ENCODE results near the gene AGMO.
"Not testable (repeated sequence)": the region's sequence is repeated elsewhere in the genome, so short reads cannot be mapped to it uniquely, and the experiment has no call there.

Gene AGMO

GRCh38 chr7:15558756-15559155, 3.1 kb downstream of the AGMO start:
- DNase-seq = no peak

DNA sequence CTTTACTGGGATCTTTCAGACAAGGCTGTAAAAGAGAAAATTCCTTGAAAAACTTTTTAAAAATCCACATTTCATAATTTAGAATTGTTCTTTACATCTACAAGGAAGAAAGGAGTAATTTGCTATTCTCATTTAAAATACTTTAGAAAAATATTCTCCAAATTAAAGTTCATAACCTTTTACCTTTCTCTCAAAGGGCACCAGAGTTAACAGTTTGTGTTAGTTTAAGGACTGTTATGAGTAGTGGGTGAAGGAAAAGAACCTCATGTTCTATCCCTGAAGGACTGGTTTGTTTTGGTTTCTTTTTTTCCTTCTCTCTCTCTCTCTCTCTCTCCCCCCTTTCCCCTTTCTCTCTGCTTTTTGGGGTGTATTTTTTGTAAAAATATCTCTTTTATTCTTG, 4.1 kb downstream of the AGMO start:
- no peak for DNase-seq

DNA sequence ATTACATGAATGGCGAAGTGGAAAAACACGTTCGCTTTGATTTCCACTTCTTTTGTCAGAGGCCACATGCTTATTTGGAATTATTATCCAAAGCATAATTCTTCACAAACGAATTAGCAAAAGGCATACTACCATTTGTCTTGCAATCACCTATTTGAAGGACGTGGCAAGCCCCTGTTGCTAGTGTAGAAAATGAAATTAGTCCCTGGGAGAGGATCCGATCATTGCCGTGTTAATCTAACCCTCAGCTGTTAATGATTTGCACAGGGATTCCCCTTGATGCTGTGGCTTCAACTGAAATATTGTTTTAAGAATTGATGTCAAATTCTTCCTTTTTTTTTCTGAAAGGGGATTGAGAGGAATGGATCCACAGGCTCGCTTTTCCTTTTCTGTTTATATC, 4.6 kb downstream of the AGMO start:
- DNase-seq = no peak

- no peak for DNase-seq
Observed at GRCh38 chr7:15556339-15557105, 5.3 kb downstream of the AGMO start.

DNA sequence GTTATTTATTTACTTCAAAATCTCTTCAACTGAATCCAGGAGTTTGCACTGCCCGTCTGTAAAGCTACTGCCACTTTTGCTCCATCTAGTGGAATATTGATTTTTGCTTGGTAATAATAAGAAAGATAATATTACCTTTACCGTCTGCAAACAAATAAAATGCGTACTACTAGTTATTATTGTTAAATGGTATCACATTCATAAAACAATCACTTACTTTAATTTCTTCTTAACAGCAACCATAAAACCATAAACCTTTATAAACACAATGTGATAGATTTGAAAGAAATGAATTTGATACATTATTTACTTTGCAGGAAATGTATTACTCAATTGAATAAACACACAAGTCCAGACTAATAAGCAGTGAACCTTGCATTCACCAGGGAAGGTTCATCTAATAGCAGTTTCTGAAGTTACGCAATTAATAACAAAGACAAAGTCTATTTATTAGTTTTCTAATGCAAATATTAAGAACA, 6.4 kb downstream of the AGMO start:
- DNase-seq = no peak

GRCh38 chr7:15554744-15555143, 7.1 kb downstream of the AGMO start:
- no peak for DNase-seq

DNA sequence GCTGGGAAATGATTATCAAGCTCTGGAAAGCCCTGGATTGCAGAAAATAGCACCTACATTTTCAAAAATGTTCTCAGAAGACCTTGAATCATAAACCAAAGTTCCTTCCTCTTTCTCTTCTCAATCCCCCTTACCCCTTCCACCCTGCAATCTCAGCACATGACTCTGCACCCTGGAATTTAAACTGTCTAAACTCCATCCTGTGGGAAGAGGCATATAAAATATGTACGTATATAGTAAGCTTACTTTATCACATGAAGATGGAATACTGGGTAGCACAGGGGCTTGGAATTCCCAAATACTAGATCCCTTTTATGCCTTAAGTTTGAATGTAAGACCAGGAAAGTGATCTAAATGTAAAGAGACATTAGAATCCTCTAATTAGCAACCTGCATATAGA, 7.7 kb downstream of the AGMO start:
- no peak for DNase-seq

DNA sequence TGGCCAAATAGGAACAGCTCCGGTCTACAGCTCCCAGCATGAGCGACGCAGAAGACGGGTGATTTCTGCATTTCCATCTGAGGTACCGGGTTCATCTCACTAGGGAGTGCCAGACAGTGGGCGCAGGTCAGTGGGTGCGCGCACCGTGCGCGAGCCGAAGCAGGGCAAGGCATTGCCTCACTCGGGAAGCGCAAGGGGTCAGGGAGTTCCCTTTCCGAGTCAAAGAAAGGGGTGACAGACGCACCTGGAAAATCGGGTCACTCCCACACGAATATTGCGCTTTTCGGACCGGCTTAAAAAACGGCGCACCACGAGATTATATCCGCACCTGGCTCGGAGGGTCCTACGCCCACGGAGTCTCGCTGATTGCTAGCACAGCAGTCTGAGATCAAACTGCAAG, 14.5 kb downstream of the AGMO start:
- not testable (repeated sequence) for DNase-seq

DNA sequence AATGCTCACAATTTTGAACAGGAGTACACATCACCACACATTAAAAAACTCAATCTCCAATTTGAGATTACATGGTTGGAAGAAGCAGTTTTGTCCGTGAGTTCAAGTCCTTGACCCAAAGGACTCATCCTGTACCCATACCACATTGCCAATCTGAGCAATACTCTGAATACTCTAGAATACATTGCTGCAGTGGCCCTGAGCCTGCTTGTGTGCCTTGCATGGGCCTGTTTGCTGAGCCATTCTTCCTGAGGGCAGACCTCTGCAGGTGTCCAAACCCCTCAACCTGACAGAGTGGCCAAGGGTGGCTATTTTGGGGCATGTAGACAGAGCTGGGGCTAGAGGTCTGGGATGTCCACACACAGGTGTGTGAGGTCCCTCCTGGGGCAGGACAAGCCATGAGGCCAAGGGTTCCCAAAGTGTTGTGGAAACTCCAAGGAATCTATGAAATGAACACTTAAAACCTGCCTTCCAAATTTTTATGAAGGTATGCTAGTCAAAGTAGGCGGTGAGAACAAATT, 15.5 kb downstream of the AGMO start:
- DNase-seq = no peak

GRCh38 chr7:15544050-15544449, 17.8 kb downstream of the AGMO start:
- no peak for DNase-seq

- no peak for DNase-seq
Observed at GRCh38 chr7:15543256-15543655, 18.6 kb downstream of the AGMO start.

DNA sequence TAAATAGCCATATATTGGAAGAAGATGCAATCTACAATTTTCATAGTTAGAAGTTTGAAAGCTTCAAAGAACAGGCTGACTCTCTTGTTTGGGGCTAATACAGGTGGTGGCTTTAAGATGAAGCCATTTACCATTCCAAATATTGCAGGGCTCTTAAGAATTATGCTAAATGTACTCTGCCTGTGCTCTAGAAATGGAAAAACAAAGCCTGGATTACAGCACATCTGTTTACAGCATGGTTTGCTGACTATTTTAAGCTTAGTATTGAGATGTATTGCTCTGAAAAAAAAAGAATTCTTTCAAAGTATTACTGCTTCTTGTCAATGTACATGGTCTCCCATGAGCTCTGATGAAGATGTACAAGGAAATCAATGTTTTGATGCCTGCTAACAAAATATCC, 34.2 kb downstream of the AGMO start:
- DNase-seq = no peak

- DNase-seq = no peak
Observed at GRCh38 chr7:15525652-15526263, 36.1 kb downstream of the AGMO start.

- DNase-seq = no peak
Observed at GRCh38 chr7:15524077-15524476, 37.7 kb downstream of the AGMO start.

DNA sequence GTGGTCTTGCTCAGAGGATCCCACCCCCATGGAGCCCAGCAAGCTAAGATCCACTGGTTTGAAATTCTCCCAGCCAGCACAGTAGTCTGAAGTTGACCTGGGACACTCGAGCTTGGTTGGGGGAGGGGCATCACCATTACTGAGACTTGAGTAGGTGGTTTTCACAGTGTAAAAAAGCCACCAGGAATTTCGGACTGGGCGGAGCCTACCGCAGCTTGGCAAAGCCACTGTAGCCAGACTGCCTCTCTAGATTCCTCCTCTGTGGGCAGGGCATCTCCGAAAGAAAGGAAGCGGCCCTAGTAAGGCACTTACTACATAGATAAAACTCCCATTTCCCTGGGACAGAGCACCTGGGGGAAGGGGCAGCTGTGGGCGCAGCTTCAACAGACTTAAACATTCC, 44.0 kb downstream of the AGMO start:
- not testable (repeated sequence) for DNase-seq

- no peak for DNase-seq
Observed at GRCh38 chr7:15515252-15515651, 46.6 kb downstream of the AGMO start.

DNA sequence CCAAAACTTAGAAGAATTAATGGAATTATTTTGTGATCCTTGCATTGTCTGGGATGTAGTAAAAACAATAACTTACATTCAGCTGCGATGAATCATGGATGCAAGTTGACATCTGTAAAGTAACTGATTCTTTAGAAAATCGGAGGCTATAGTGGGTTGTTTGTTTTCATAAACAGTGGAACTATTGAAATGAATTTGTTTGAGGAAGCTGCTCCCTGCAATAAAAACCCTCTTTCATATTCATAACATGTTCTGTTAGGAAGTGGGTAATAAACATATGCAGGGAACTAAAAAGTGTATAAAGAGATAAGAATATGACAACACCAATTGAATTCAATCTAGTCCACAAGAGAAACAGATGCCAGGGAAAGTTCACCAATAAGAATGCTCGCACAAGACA, 53.6 kb downstream of the AGMO start:
- DNase-seq = no peak

- no peak for DNase-seq
Observed at GRCh38 chr7:15507708-15508107, 54.1 kb downstream of the AGMO start.

DNA sequence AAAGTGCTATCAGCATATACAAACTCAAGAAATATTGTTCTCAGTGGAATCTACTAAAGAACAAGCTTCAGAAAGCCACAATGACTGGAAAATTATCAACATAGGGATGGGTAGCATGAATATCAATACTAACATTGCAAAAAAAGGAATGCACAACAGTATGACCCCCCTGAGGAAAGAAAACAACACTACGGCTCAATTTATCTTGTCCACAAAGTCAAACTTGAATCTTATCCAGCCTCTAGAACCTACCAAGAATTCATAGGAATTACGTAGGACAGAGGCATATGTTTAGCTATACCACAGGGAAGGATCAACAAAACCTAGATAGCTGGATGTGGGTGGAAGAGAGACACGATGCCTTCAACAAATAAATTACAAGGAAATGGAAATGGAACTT, 54.6 kb downstream of the AGMO start:
- DNase-seq = no peak

GRCh38 chr7:15505761-15506160, 56.1 kb downstream of the AGMO start:
- no peak for DNase-seq

GRCh38 chr7:15504351-15504750, 57.5 kb downstream of the AGMO start:
- DNase-seq = no peak

DNA sequence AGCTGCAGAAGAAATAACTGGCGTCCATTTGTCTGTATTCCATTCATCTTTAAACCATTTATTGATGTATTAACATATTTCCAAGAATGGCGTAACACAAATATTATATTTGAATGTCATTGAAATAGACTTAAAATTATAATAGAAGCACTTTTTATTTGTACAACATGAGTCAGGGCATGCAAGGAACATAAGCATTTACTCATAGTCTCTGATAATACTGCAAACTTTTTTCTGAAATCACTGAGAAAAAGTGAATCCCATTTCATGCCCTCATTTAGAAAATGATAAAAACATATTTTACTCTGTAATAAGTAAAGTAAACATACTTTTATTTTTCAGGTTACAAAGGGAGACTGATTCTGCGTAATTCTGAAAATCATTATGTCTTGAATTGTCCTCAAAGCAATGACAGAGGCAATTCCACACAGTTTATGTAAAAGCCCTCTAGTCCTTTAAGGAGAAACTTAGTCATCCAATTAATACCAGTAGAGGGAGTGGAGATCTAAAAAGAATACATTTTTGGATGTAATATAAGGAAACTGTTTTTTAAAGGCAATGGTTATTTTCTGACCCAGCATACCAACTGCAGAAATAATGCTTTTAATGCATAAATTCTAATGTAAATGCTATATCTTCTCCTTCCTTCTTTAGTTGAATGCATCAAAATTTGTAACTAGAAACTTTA, 58.1 kb downstream of the AGMO start:
- no peak for DNase-seq

GRCh38 chr7:15498465-15498864, 63.4 kb downstream of the AGMO start:
- DNase-seq = no peak

DNA sequence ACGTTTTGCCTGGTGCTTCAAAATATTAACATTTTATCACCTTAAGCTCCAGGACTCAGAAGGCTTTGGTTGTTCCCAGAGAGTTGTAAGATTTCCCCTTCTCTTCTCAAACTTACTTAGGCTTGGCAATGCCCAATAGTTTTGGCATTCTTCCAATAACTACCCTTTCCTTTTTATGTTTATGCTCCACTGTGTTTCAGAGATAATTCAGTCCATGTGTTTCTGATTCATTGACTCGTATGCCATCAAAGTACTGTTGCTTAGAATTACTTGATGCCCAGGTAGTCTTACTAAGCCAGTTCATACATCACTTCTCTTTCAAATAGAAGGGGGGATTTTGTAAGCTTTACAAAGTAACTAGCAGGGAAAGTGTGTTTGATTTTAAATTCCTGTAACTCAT, 66.6 kb downstream of the AGMO start:
- no peak for DNase-seq
